NCI-H128 (cell line): Measurements from ENCODE around the gene TK2.
"Not testable (repeated sequence)": the region's sequence is repeated elsewhere in the genome, so short reads cannot be mapped to it uniquely, and the experiment has no call there.

Experiments used
- DNase-seq: peaks from one replicate; lab custom pipeline; 2025; ENCODE audit not compliant: unreplicated experiment; lab: John Stamatoyannopoulos, UW

TK2 gene

GRCh38 chr16:66471264-66471663 lies 78.7 kb downstream of the TK2 start:
- DNase-seq, result no peak

GRCh38 chr16:66470556-66470955 lies 79.4 kb downstream of the TK2 start:
- DNase-seq, result no peak

DNA sequence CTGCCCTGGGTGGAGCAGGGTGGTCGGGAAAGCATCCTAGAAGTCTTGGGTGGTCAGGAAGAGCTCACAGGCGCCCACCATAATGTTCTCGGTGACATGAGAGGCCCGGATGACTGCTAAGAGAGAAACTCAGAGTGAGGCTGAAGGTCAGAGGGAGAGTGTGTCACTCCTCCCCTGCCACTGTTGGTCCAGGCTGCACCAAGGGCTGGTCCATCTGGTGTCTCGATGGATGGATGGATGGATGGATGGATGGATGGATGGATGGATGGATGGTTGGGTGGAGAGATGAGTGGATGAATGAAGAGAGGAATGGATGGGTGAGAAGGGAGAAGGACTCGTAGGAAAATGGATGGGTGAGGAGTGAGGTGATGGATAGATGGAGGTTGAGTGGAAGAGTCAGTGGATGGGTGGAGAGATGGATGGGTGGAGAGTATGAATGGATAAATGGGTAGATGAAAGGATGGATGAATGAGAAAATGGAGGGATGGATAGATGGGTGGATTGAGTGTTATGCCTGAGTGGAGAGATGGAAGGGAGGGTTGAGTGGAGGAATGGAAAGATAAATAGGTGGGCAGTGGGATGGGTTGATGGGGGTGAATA lies 79.9 kb downstream of the TK2 start:
- DNase-seq, result no peak

DNA sequence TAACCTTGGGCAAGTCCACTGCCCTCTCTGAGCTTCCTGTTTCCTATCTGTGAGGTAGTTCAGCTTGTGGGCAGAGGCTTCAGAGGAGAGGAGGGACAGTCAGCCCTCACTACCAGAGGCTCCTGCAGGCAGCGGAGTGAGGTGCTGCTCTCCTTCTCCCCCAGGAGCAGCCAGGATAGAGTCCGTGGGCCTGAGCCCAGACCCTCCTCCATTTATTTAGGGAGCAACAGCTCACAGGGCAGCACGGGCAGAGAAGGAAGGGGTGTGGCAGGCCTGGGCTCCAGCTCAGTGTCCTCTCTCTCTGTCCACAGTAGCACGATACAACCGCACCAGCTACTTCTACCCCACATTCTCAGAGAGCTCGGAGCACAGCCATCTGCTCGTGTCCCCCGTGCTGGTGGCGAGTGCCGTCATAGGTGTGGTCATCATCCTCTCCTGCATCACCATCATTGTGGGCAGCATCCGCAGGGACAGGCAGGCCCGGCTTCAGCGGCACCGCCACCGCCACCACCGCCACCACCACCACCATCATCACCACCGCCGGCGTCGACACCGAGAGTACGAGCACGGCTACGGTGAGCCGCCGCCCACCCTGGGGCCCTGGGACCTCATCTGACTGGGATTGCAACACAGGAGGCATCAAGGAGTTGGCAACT lies 80.5 kb downstream of the TK2 start:
- no peak for DNase-seq

DNA sequence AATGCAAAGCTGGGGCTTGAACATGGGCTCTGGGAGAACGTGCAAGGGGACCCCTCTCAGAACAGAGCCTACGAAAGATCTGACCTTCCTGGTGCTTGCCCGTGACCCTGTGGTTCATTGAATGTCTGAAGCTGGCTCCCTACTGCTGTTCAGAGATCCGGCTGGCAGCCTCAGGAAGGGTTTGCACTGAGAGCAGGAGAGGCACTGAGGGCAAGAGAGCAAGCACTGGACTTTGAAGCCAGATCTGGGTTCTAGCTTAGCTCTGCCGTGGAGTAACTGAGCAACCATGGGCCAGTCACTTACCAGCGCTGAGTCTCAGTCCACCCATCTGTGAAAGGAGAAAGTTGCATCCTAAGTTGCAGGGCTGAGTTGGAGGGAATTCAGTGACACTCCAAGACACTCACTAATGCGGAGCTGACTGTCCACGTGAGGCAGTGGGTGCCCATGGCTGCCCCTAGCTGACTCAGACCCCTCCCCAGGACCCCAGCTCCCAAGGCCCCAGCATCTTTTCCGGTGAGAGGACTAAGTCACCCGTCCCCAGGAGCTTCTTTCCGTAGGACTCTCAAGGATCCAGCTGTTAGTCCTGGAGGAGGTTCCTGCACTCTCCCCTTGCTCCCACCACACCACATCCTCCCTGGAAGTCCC lies 81.5 kb downstream of the TK2 start:
- DNase-seq, result no peak

DNA sequence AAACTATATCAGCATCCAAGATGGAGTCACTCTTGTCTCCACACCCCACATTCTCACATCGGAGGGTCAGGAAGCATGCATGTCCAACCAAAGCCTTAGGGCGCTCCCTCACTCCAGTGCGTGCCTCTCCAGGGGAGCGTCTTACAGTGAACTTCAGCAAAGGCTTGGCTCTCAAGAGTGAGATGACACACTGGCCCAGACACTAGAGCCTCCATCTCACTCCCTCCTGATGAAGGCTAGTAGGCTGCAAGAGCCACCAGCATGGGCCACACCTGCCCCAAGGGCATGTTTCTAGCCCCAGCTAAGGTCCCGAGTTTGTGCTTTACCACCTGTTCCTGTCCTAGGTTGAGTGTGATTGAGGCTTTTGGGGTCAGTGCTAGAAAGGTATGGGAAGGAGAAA lies 82.3 kb downstream of the TK2 start:
- DNase-seq, result no peak

- DNase-seq, result not testable (repeated sequence)
Observed at GRCh38 chr16:66466636-66467035, 83.3 kb downstream of the TK2 start.

DNA sequence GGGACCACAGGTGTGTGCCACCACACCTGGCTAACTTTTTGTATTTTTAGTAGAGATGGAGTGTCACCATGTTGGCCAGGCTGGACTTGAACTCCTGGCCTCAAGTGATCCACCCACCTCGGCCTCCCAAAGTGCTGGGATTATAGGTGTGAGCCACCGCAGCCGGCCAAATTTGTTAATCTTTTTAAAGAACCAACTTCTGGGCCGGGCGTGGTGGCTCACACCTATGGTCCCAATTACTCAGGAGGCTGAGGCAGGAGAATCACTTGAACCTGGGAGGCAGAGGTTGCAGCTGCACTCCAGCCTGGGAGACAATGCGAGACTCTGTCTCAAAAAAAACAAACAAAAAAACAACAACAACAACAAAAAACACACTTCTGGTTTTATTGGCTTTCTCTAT lies 84.0 kb downstream of the TK2 start:
- not testable (repeated sequence) for DNase-seq

DNA sequence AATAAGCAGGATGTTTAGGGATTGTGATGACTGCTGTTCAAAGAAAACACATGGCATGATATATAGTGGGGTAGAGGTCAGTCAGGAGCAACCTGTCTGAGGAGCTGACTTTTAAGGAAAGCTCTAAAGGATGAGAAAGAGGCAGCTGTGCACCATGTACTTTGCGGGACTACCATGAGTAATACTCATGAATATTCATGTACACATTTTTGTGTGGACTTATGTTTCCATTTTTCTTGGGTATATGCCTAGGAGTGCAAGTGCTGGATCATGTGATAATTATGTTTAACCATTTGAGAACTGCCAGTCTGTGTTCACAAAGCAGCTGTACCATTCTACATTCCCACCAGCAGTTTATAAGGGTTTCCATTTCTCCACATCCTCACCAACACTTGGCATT lies 87.0 kb downstream of the TK2 start:
- DNase-seq, result no peak

GRCh38 chr16:66460703-66461102 lies 89.2 kb downstream of the TK2 start:
- DNase-seq, result no peak

GRCh38 chr16:66459878-66460277 lies 90.0 kb downstream of the TK2 start:
- DNase-seq, result no peak

DNA sequence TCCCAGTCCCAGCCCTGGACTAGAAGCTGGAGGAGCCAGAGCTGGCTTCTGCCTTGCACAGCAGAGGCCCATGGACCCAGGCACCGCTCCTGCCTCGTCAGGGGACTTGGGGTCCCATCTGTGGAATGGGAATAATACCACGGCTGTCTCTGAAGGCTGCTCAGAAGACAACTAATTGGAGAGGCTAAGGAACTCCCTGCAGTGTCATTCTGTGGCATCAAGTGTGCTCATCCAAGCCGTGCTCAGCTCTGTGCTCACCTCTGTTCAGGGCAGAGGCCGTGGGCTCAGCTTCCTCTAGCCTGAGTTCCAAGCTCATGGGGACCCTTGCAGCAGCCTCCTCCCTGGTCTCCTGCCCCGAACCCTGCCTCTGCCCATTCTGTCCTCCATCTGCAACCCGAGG lies 91.1 kb downstream of the TK2 start:
- DNase-seq, result no peak

DNA sequence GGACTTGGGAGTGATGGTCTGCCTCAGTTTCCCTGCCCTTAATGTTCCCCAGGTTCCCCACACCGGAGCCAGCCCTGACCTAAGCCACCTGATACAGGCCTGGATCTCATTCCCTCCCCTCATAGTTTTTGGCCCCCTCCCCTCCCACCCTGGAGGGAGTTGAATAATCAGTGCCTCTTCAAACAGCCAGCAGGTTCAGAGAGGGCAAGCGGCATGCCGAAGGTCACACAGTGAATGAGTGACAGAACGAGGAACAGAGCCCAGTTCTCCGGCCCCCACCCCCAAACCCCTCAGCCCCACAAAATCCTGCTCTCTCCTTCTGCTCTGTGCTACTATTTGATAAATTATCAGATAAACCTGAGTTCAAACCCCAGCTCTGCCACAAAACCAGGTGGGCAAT lies 91.6 kb downstream of the TK2 start:
- no peak for DNase-seq
